A549 (cell line): Measurements from ENCODE around the gene TMEM255B. TPM values are rescaled to one million over a fixed set of nuclear protein-coding genes. Genes with fewer than 3 reads are reported as not detected.

Source experiments
- ATAC-seq, 2 experiments: fragments of 200-7000 bp in 1 of 2; fragments of >200 bp in 1 of 2; cut with Nextera tagmentation in 1 of 2; cut with Tn5 transposase in 1 of 2; 3 replicates each; pipeline versions ENCODE4 v1.8.0 to v1.9.1; 2018 to 2020; ENCODE audit warnings: mild to moderate bottlenecking in 1 of 2, moderate library complexity in 1 of 2
- CTCF ChIA-PET: fragments of 300-600 bp; sonication (Branson Sonifier 250); formaldehyde crosslinking; extraction: SDS; loops from one replicate; lab custom pipeline; 2021; ENCODE audit warnings: antibody characterized with exemption, inconsistent platforms; lab: Yijun Ruan, JAX
- POLR2A ChIA-PET: fragments of 350-600 bp; formaldehyde crosslinking; extraction: SDS; loops from one replicate; lab custom pipeline; 2021; ENCODE audit warnings: antibody characterized with exemption, inconsistent platforms; lab: Yijun Ruan, JAX
- DNase-seq, 2 experiments: peaks; one replicate each; pipeline versions ENCODE4 v3.0.0 to v3.0.0-alpha.2; 2011 to 2016; ENCODE audit warnings: low read depth in 1 of 2, low spot score in 1 of 2
- FAIRE-seq: peaks from 2 replicates; lab custom pipeline; 2011; peaks lifted over from hg19 to GRCh38; lab: Jason Lieb, UNC
- H3K27ac ChIP-seq, 2 experiments: fragments of >200 bp; sonication (Bioruptor Twin); formaldehyde crosslinking; 3 replicates each; pipeline ENCODE4 v1.5.1; 2016 to 2017
- H3K4me1 ChIP-seq: fragments of >200 bp; sonication (Bioruptor Twin); formaldehyde crosslinking; 3 replicates; pipeline ENCODE4 v1.6.1; 2016
- H3K4me2 ChIP-seq: fragments of >200 bp; sonication (Bioruptor Twin); formaldehyde crosslinking; 3 replicates; pipeline ENCODE4 v1.6.1; 2016
- H3K4me3 ChIP-seq: fragments of >200 bp; sonication (Bioruptor Twin); formaldehyde crosslinking; 3 replicates; pipeline ENCODE4 v1.5.1; 2016
- H3K9me3 ChIP-seq: fragments of >200 bp; sonication (Bioruptor Twin); formaldehyde crosslinking; 3 replicates; pipeline ENCODE4 v1.6.1; 2016
- CEBPB ChIP-seq, 2 experiments: fragments of >200 bp in 1 of 2; sonication (Bioruptor Twin) in 1 of 2; formaldehyde crosslinking in 1 of 2; IDR thresholded peaks; 2 replicates each; pipeline ENCODE4 v1.6.1; 2012 to 2016
- CTCF ChIP-seq: fragments of >200 bp; sonication (Bioruptor Twin); formaldehyde crosslinking; IDR thresholded peaks from 3 replicates; pipeline ENCODE4 v1.5.1; 2016
- EP300 ChIP-seq, 2 experiments: fragments of >200 bp; sonication (Bioruptor Twin); formaldehyde crosslinking; IDR thresholded peaks; 2 replicates in 1 of 2; 3 replicates in 1 of 2; pipeline ENCODE4 v1.6.1; 2016 to 2017
- FOSL2 ChIP-seq, 2 experiments: fragments of 450-650 bp in 1 of 2; fragments of >200 bp in 1 of 2; sonication (Bioruptor Twin) in 1 of 2; formaldehyde crosslinking; IDR thresholded peaks; 2 replicates each; pipeline versions ENCODE4 v1.5.0 to v1.6.1; 2016 to 2020; ENCODE audit warnings: mild to moderate bottlenecking in 1 of 2, moderate library complexity in 1 of 2
- FOXS1 ChIP-seq: fragments of 250-450 bp; sonication (Bioruptor Pico); IDR thresholded peaks from 2 replicates; pipeline ENCODE4 v1.5.0; 2020; ENCODE audit warnings: mild to moderate bottlenecking, moderate library complexity
- GATA3 ChIP-seq: IDR thresholded peaks from 2 replicates; pipeline ENCODE4 v1.6.1; 2012; ENCODE audit warnings: borderline replicate concordance
- HOXA7 ChIP-seq: fragments of 250-450 bp; sonication (Bioruptor Pico); IDR thresholded peaks from 2 replicates; pipeline ENCODE4 v1.5.0; 2020; ENCODE audit warnings: mild to moderate bottlenecking, moderate library complexity
- JUN ChIP-seq, 2 experiments: fragments of >200 bp; sonication (Bioruptor Twin); formaldehyde crosslinking; IDR thresholded peaks; 2 replicates in 1 of 2; 3 replicates in 1 of 2; pipeline ENCODE4 v1.6.1; 2016 to 2017
- KDM1A ChIP-seq: fragments of 200-600 bp; sonication (generic); IDR thresholded peaks from 2 replicates; pipeline ENCODE4 v1.6.1; 2016; ENCODE audit warnings: low read depth, mild to moderate bottlenecking
- MAFK ChIP-seq: fragments of 450-650 bp; IDR thresholded peaks from 2 replicates; pipeline ENCODE4 v1.6.1; 2014; ENCODE audit not compliant: partially characterized antibody
- MYC ChIP-seq: IDR thresholded peaks from 2 replicates; pipeline ENCODE4 v1.6.1; 2012; ENCODE audit warnings: mild to moderate bottlenecking, inconsistent platforms, low read length, improper control_type of control experiment, borderline replicate concordance
- NFE2L2 ChIP-seq: fragments of 150-350 bp; conservative IDR thresholded peaks from 2 replicates; pipeline ENCODE4 v1.6.1; 2014; ENCODE audit warnings: low read length
- NPAS2 ChIP-seq: fragments of 250-450 bp; sonication (Bioruptor Pico); IDR thresholded peaks from 2 replicates; pipeline ENCODE4 v1.8.0; 2022; ENCODE audit warnings: mild to moderate bottlenecking, moderate library complexity, borderline replicate concordance
- NR3C1 ChIP-seq: fragments of >200 bp; sonication (Bioruptor Twin); formaldehyde crosslinking; IDR thresholded peaks from 3 replicates; pipeline ENCODE4 v1.6.1; 2017
- PHF8 ChIP-seq: fragments of 200-600 bp; sonication (generic); IDR thresholded peaks from 2 replicates; pipeline ENCODE4 v1.6.1; 2016; ENCODE audit warnings: low read depth, mild to moderate bottlenecking, antibody characterized with exemption, moderate library complexity, borderline replicate concordance
- POLR2AphosphoS2 ChIP-seq: conservative IDR thresholded peaks from 2 replicates; pipeline ENCODE4 v1.6.1; 2012; ENCODE audit warnings: low read length, improper control_type of control experiment, inconsistent platforms
- RAD21 ChIP-seq, 2 experiments: fragments of >200 bp in 1 of 2; sonication (Bioruptor Twin) in 1 of 2; formaldehyde crosslinking in 1 of 2; IDR thresholded peaks in 1 of 2; conservative IDR thresholded peaks in 1 of 2; 2 replicates in 1 of 2; 3 replicates in 1 of 2; pipeline ENCODE4 v1.6.1; 2012 to 2018; ENCODE audit warnings: inconsistent platforms in 1 of 2
- RARB ChIP-seq: fragments of 250-450 bp; sonication (Bioruptor Pico); IDR thresholded peaks from 2 replicates; pipeline ENCODE4 v1.8.0; 2021; ENCODE audit warnings: mild to moderate bottlenecking, moderate library complexity
- REST ChIP-seq: fragments of 200-600 bp; sonication (generic); IDR thresholded peaks from 2 replicates; pipeline ENCODE4 v1.6.1; 2016; ENCODE audit warnings: antibody characterized with exemption, mild to moderate bottlenecking, moderate library complexity
- SMC3 ChIP-seq: fragments of >200 bp; sonication (Bioruptor Twin); formaldehyde crosslinking; IDR thresholded peaks from 3 replicates; pipeline ENCODE4 v1.6.1; 2018; ENCODE audit warnings: inconsistent platforms
- USF2 ChIP-seq: fragments of 450-650 bp; IDR thresholded peaks from 2 replicates; pipeline ENCODE4 v1.6.1; 2014; ENCODE audit warnings: antibody characterized with exemption
- ZFP36 ChIP-seq: fragments of 450-650 bp; IDR thresholded peaks from 2 replicates; pipeline ENCODE4 v1.6.1; 2014; ENCODE audit warnings: borderline replicate concordance; ENCODE audit not compliant: partially characterized antibody
- ZSCAN20 ChIP-seq: fragments of 250-450 bp; sonication (Bioruptor Pico); IDR thresholded peaks from 2 replicates; pipeline ENCODE4 v1.8.0; 2022; ENCODE audit warnings: mild to moderate bottlenecking, moderate library complexity
- WGBS: methylation state at CpG from one replicate; pipeline ENCODE4 v1.1.6; 2017; ENCODE audit errors: missing lambda C conversion rate; 5-methylcytosine and 5-hydroxymethylcytosine counted together
- polyA plus RNA-seq, 4 experiments: library from polyadenylated mRNA; depleted of rRNA in 3 of 4; stranded (reverse); fragments of >200 nt; fragmentation: RNase III in 1 of 4; extraction: RNeasy Plus Mini Kit Qiagen cat#74134 plus additional on column Dnase treatment in 1 of 4; gene quantifications; 2 replicates in 3 of 4; 3 replicates in 1 of 4; pipeline ENCODE4 v1.2.3, GENCODE V29; 2011 to 2017
- TF ChIP-seq, protein P1 (sequence below): fragments of >200 bp; sonication (Bioruptor Twin); formaldehyde crosslinking; IDR thresholded peaks from 3 replicates; pipeline ENCODE4 v1.6.1; 2016
- TF ChIP-seq, protein P2 (sequence below): IDR thresholded peaks from 2 replicates; pipeline ENCODE4 v1.6.1; 2012; ENCODE audit warnings: low read depth, borderline replicate concordance

TMEM255B gene
- polyA plus RNA-seq, 2 of the 4 experiments (the other 2 are of a cell fraction): 0.54 to 1.1 TPM

DNA sequence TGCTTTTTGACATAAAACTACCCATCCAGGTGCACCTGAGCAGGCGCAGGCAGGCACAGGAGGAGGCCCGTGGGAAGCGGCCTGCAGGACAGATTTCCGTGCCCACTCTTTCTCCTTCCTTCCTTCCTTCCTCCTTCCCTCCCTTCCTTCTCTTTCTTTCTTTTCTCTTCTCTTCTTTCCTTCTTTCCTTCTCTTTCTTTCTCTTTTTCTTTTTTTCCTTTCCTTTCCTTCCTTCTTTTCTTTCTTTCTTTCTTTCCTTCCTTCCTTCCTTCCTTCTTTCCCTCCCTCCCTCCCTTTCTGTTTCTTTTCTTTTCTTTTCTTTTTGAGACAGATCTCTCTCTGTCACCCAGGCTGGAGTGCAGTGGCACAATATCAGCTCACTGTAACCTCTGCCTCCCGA, 21.2 kb upstream of the TMEM255B start:
- CTCF ChIA-PET: no interaction called here
- POLR2A ChIA-PET: no interaction called here
- Histone ChIP-seq H3K4me1 (peaks cover 3% of the 10 kb centered on the region; the same call in 1 of the 3 replicates), H3K9me3 (no peaks in the 10 kb centered on the region), H3K27ac (no peak overlapping the region), H3K4me2 (no peak overlapping the region), H3K4me3 (no peak overlapping the region)
- TF ChIP-seq ZFP36: no peak
- no peak for TF ChIP-seq NFE2L2
- no peak for TF ChIP-seq JUN (IDR thresholded peaks at IDR 0.05)
- TF ChIP-seq NR3C1: no peak
- TF ChIP-seq, protein P1, sequence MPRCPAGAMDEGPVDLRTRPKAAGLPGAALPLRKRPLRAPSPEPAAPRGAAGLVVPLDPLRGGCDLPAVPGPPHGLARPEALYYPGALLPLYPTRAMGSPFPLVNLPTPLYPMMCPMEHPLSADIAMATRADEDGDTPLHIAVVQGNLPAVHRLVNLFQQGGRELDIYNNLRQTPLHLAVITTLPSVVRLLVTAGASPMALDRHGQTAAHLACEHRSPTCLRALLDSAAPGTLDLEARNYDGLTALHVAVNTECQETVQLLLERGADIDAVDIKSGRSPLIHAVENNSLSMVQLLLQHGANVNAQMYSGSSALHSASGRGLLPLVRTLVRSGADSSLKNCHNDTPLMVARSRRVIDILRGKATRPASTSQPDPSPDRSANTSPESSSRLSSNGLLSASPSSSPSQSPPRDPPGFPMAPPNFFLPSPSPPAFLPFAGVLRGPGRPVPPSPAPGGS: no peak
- TF ChIP-seq HOXA7 (CRISPR knock-in tag): no peak
- TF ChIP-seq KDM1A: no peak
- TF ChIP-seq RARB (CRISPR knock-in tag): no peak
- TF ChIP-seq USF2: no peak
- TF ChIP-seq REST: no peak
- TF ChIP-seq EP300 (IDR thresholded peaks at IDR 0.05): no peak
- TF ChIP-seq, protein P2, sequence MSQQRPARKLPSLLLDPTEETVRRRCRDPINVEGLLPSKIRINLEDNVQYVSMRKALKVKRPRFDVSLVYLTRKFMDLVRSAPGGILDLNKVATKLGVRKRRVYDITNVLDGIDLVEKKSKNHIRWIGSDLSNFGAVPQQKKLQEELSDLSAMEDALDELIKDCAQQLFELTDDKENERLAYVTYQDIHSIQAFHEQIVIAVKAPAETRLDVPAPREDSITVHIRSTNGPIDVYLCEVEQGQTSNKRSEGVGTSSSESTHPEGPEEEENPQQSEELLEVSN: no peak
- ATAC-seq (no peak), FAIRE-seq (no peak), DNase-seq (no peak)
- 58% methylated on average over 5 of the region's 5 CpGs for WGBS

DNA sequence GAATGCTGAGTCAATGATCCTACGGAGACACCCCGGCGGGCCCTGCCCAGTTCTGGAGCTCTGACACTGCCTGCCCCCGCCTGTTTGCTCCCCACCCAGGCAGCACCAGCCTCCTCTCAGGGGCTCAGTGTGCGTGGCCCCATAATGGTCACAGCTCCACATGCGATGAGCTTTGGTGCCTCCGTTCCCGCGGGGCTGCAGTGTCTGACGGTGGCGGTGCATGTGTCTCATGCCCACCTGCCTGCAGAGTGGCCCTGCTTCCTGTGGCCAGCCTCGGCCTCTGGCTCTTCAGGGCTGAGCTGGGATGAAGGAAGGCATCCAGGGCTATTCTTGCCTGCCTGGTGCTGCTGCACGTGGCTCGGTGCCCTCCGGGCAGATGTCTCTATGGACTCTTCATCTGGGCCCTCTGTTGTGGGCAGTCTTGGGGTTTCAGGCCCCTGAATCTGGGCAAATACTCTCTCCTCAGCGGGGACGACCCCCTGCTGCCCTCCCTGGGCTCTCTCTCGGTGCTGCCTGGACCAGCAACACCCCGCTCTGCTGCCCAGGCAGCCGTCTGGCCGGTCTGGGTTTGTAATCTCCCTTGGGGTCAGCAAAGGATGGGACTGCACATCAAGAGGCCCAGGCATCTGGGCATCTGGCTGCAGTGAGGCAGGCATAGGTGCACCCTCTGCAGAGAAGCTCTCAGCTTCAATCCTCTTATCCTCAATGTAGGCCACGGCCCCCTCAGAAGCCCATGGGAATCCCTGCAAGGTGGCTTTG, 19.3 kb upstream of the TMEM255B start:
- FAIRE-seq: no peak
- no peak overlapping the region for H3K4me2 ChIP-seq
- no peak for ATAC-seq
- no peaks in the 10 kb centered on the region for H3K9me3 ChIP-seq
- 45% methylated on average over 8 of the region's 22 CpGs for WGBS
- no peak overlapping the region for H3K4me3 ChIP-seq
- DNase-seq: no peak
- no peak overlapping the region for H3K27ac ChIP-seq
- ChIA-PET POLR2A (no interaction called here), CTCF (interaction anchor here (0.9 kb wide), 1 partner anchor 15 kb away, joined by 5 read pairs; no protein-coding TSS in a partner anchor)
- peaks cover 3% of the 10 kb centered on the region; the same call in 1 of the 3 replicates for H3K4me1 ChIP-seq
- TF ChIP-seq CTCF (no peak), CEBPB (IDR thresholded peaks at IDR 0.05) (no peak), NFE2L2 (no peak), POLR2AphosphoS2 (no peak), ZSCAN20 (CRISPR knock-in tag) (no peak), FOXS1 (CRISPR knock-in tag) (no peak), NPAS2 (CRISPR knock-in tag) (no peak), MAFK (no peak), SMC3 (no peak), FOSL2 (IDR thresholded peaks at IDR 0.05) (no peak), FOSL2 (CRISPR knock-in tag; IDR thresholded peaks at IDR 0.05) (no peak), RAD21 (conservative IDR thresholded peaks at IDR 0.05 in 1 of 2, IDR thresholded peaks at IDR 0.05 in 1 of 2) (no peak), PHF8 (no peak), KDM1A (no peak), MYC (no peak), GATA3 (no peak)
- TF ChIP-seq, protein P2: no peak
- TF ChIP-seq, protein P1: no peak
